GM21529 (cell line): ENCODE measurements around the gene CHD5.
"Not testable (repeated sequence)": the region's sequence is repeated elsewhere in the genome, so short reads cannot be mapped to it uniquely, and the experiment has no call there.

ENCODE experiments used
- ATAC-seq: cut with Tn5 transposase; IDR thresholded peaks from one replicate; pipeline ENCODE4 v1.9.1; 2021; ENCODE audit not compliant: unreplicated experiment

CHD5 gene

GRCh38 chr1:6070450-6070974 is 109.6 kb downstream of the CHD5 start:
- ATAC-seq: no peak

GRCh38 chr1:6069573-6069972 is 110.5 kb downstream of the CHD5 start:
- ATAC-seq: no peak

GRCh38 chr1:6068932-6069331 is 111.2 kb downstream of the CHD5 start:
- no peak for ATAC-seq

GRCh38 chr1:6068073-6068472 is 112.0 kb downstream of the CHD5 start:
- ATAC-seq: no peak

DNA sequence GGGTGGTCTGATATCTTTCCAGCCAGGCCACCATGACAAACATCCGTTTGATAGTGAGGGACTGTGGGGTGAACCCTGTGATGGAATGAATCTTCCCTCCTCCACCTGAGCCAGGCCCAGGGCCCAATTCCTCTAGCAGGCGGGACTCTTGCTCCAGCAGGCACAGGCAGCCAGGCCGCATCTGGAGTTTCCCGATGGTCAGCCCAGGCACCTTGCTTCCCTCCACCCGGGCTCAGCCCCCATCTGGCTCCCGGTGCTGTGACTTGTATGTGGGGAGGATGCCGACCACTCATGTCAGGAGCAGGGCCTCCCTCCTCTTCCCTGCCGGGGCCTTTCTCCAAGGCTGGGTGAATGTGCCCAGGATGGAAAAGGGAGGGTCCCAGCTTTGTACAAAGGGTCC is 113.4 kb downstream of the CHD5 start:
- ATAC-seq: no peak

GRCh38 chr1:6065093-6065858 is 114.8 kb downstream of the CHD5 start:
- ATAC-seq: no peak

DNA sequence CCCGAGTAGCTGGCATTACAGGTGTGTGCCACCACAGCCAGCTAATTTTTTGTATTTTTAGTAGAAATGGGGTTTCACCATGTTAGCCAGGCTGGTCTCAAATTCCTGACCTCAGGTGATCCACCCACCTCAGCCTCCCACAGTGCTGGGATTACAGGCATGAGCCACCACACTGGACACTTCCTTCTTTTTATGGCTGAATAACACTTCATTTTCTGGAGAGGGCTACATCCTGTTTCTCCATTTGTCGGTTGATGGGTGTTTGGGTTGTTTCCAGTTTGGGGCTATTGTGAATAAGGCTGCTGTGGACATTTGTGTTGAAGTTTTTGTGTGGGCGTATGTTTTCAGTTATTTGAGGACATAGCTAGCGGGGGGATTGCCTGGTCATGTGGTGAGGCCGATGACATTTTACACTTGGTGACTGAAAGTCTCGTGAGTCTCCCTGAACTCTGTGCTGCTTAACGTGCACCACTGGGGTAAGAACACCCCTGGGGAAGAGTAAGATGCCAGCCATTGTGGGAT is 116.5 kb downstream of the CHD5 start:
- ATAC-seq: not testable (repeated sequence)

- no peak for ATAC-seq
These were observed 117.5 kb downstream of the CHD5 start for GRCh38 chr1:6062670-6063069.

- no peak for ATAC-seq
These were observed 120.3 kb downstream of the CHD5 start for GRCh38 chr1:6059866-6060265.

GRCh38 chr1:6057170-6057845 is 122.8 kb downstream of the CHD5 start:
- no peak for ATAC-seq

DNA sequence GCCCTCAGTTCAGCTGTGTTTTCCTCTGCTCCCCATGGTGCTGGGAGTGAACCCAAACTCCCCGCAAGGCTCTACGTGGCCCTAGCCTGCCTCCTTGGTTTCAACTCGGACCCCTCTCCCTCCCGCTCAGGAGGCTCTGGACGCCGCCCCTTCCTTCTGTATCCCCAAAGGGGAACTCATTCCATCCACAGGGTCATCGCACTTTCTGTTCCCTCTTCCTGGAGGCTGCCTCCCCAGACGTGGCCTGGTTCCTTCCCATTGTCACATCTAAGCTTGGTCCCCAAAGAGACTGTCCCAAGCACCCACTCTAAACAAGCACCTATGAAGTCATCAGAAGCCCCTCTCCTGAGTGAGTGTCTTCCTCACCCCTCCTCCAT is 123.6 kb downstream of the CHD5 start:
- ATAC-seq: no peak

- ATAC-seq: no peak
These were observed 125.5 kb downstream of the CHD5 start for GRCh38 chr1:6054596-6054995.

DNA sequence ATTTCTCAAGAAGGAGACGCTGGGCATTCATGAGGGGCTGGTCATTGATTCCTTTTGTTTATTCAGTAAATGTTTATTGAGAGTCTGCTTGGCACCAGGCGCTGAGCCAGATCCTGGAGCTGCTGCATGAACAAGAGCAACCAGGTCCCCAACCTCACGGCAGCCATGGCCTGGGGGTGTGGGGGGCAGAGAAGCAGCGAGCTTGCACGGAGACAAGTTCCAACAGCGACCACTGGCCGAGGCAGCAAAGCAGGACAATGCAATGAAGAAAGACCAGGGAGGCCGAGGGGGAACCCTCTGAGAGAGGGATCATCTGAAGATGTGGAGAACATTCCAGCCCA is 126.9 kb downstream of the CHD5 start:
- ATAC-seq: no peak

GRCh38 chr1:6052543-6053205 is 127.4 kb downstream of the CHD5 start:
- ATAC-seq: no peak
